Hematopoietic multipotent progenitor cell treated with erythropoietin and hydrocortisone succinate and interleukin-3 and kit ligand, for 4 days (in vitro differentiated cells): ENCODE results near the gene DTX3.

ENCODE experiments used
- DNase-seq: peaks from one replicate; pipeline ENCODE4 v3.0.0-alpha.2; 2015

DTX3 gene

GRCh38 chr12:57621497-57622292 is 17.1 kb downstream of the DTX3 start:
- DNase-seq, result peak; percentile 69

- no peak for DNase-seq
Measured at GRCh38 chr12:57622293-57623245, 17.9 kb downstream of the DTX3 start.

GRCh38 chr12:57623385-57623784 is 18.8 kb downstream of the DTX3 start:
- DNase-seq, result no peak

GRCh38 chr12:57623811-57624390 is 19.3 kb downstream of the DTX3 start:
- no peak for DNase-seq

GRCh38 chr12:57624441-57625220 is 20.0 kb downstream of the DTX3 start:
- no peak for DNase-seq

- no peak for DNase-seq
Measured at GRCh38 chr12:57625261-57626032, 20.8 kb downstream of the DTX3 start.

- DNase-seq, result no peak
Measured at GRCh38 chr12:57626111-57626920, 21.7 kb downstream of the DTX3 start.

- DNase-seq, result no peak
Measured at GRCh38 chr12:57626921-57627445, 22.4 kb downstream of the DTX3 start.

- peak; percentile 37 for DNase-seq
Measured at GRCh38 chr12:57627501-57628279, 23.1 kb downstream of the DTX3 start.

GRCh38 chr12:57628280-57629191 is 23.9 kb downstream of the DTX3 start:
- DNase-seq, result no peak

GRCh38 chr12:57629897-57630471 is 25.4 kb downstream of the DTX3 start:
- DNase-seq, result no peak

GRCh38 chr12:57630891-57631433 is 26.3 kb downstream of the DTX3 start:
- DNase-seq, result no peak

- DNase-seq, result no peak
Measured at GRCh38 chr12:57631566-57632072, 27.0 kb downstream of the DTX3 start.

- DNase-seq, result no peak
Measured at GRCh38 chr12:57632073-57632957, 27.7 kb downstream of the DTX3 start.

- DNase-seq, result peak; percentile 78
Measured at GRCh38 chr12:57632958-57633840, 28.6 kb downstream of the DTX3 start, which contains the start of gene B4GALNT1. TSS of gene B4GALNT1 (minus strand) at chr12:57633201. CDS start at chr12:57632132, 1,069 bp downstream.
